HL-60 (cell line): ENCODE results near the gene SOX21.

Source experiments
- DNase-seq, 2 experiments: peaks; one replicate each; pipeline ENCODE4 v3.0.0-alpha.2; 2010 to 2020; ENCODE audit warnings: low read depth in 1 of 2, low spot score in 1 of 2
- H3K27ac ChIP-seq: fragments of 250-450 bp; sonication (Bioruptor Pico); replicated peaks from 2 replicates; pipeline ENCODE4 v1.5.1; 2020; ENCODE audit warnings: mild to moderate bottlenecking, moderate library complexity
- H3K27me3 ChIP-seq: fragments of 250-450 bp; sonication (Bioruptor Pico); 2 replicates; pipeline ENCODE4 v1.5.1; 2021; ENCODE audit warnings: mild to moderate bottlenecking, moderate library complexity; ENCODE audit not compliant: insufficient read depth, poor library complexity, severe bottlenecking
- H3K4me3 ChIP-seq: replicated peaks from 2 replicates; pipeline ENCODE4 v1.5.1; 2011; ENCODE audit warnings: mild to moderate bottlenecking, control low read depth, low read length; ENCODE audit not compliant: insufficient read depth
- GABPA ChIP-seq: IDR thresholded peaks from 2 replicates; pipeline ENCODE4 v1.6.1; 2012; ENCODE audit warnings: low read depth
- POLR2AphosphoS5 ChIP-seq: IDR thresholded peaks from 2 replicates; pipeline ENCODE4 v1.6.1; 2012; ENCODE audit warnings: low read depth
- SPI1 ChIP-seq: IDR thresholded peaks from 2 replicates; pipeline ENCODE4 v1.6.1; 2012; ENCODE audit warnings: low read depth, mild to moderate bottlenecking, borderline replicate concordance
- TF ChIP-seq, protein P1 (sequence below): IDR thresholded peaks from one replicate; pipeline ENCODE4 v1.5.1; 2011; ENCODE audit warnings: low read length, control low read depth, inconsistent platforms; ENCODE audit not compliant: insufficient read depth
- TF ChIP-seq, protein P2 (sequence below): IDR thresholded peaks from 2 replicates; pipeline ENCODE4 v1.6.1; 2012; ENCODE audit warnings: low read depth; ENCODE audit not compliant: insufficient replicate concordance

SOX21 gene

DNA sequence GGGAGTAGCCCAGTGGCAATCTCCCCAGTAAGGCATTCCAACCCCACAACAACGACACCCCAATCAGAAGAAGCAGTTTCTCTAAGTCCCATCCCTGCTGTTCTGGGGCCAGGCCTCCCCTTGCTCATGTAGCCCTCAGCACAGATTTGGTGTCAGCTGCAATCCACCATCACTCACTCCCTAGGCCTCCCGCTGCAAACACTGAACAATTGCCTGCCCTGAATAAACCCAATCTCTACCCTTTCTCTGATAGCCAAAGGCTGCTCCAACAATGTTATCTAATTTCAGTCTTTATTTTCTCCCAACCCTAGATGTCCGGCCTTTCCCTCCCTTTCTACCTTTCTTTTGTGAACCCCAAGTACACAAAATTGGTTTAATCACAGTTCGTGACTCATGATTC lies 5.6 kb upstream of the SOX21 start:
- DNase-seq: no peak
- Histone ChIP-seq H3K4me3 (no peak overlapping the region), H3K27ac (no peak overlapping the region), H3K27me3 (peaks cover 40% of the 10 kb centered on the region)
- TF ChIP-seq GABPA (no peak), POLR2AphosphoS5 (no peak), SPI1 (no peak)
- TF ChIP-seq, protein P1, sequence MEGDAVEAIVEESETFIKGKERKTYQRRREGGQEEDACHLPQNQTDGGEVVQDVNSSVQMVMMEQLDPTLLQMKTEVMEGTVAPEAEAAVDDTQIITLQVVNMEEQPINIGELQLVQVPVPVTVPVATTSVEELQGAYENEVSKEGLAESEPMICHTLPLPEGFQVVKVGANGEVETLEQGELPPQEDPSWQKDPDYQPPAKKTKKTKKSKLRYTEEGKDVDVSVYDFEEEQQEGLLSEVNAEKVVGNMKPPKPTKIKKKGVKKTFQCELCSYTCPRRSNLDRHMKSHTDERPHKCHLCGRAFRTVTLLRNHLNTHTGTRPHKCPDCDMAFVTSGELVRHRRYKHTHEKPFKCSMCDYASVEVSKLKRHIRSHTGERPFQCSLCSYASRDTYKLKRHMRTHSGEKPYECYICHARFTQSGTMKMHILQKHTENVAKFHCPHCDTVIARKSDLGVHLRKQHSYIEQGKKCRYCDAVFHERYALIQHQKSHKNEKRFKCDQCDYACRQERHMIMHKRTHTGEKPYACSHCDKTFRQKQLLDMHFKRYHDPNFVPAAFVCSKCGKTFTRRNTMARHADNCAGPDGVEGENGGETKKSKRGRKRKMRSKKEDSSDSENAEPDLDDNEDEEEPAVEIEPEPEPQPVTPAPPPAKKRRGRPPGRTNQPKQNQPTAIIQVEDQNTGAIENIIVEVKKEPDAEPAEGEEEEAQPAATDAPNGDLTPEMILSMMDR: no peak
- TF ChIP-seq, protein P2, sequence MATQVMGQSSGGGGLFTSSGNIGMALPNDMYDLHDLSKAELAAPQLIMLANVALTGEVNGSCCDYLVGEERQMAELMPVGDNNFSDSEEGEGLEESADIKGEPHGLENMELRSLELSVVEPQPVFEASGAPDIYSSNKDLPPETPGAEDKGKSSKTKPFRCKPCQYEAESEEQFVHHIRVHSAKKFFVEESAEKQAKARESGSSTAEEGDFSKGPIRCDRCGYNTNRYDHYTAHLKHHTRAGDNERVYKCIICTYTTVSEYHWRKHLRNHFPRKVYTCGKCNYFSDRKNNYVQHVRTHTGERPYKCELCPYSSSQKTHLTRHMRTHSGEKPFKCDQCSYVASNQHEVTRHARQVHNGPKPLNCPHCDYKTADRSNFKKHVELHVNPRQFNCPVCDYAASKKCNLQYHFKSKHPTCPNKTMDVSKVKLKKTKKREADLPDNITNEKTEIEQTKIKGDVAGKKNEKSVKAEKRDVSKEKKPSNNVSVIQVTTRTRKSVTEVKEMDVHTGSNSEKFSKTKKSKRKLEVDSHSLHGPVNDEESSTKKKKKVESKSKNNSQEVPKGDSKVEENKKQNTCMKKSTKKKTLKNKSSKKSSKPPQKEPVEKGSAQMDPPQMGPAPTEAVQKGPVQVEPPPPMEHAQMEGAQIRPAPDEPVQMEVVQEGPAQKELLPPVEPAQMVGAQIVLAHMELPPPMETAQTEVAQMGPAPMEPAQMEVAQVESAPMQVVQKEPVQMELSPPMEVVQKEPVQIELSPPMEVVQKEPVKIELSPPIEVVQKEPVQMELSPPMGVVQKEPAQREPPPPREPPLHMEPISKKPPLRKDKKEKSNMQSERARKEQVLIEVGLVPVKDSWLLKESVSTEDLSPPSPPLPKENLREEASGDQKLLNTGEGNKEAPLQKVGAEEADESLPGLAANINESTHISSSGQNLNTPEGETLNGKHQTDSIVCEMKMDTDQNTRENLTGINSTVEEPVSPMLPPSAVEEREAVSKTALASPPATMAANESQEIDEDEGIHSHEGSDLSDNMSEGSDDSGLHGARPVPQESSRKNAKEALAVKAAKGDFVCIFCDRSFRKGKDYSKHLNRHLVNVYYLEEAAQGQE: no peak

DNA sequence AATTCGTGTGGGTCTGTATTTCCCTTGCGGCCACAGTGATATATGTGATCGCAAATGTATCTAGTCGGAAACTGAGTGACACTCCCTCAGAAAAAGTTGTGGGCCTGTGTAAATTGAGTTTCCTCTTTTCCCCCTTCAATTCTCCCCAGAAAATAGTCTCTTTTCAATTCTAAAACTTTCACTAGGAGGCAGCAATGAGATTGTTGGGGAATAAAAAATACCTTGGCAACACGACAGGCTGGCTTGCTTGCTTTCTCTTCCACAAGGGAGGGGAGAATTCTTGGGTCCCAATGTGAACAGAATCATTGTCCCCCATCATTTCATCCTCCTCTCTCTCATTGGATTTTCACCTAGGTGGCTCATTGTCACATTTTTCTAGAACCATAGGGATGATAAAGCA lies 3.7 kb upstream of the SOX21 start:
- no peak for TF ChIP-seq SPI1
- TF ChIP-seq, protein P2: no peak
- Histone ChIP-seq H3K27me3 (peaks cover 49% of the 10 kb centered on the region), H3K4me3 (no peak overlapping the region), H3K27ac (no peak overlapping the region)
- no peak for DNase-seq

DNA sequence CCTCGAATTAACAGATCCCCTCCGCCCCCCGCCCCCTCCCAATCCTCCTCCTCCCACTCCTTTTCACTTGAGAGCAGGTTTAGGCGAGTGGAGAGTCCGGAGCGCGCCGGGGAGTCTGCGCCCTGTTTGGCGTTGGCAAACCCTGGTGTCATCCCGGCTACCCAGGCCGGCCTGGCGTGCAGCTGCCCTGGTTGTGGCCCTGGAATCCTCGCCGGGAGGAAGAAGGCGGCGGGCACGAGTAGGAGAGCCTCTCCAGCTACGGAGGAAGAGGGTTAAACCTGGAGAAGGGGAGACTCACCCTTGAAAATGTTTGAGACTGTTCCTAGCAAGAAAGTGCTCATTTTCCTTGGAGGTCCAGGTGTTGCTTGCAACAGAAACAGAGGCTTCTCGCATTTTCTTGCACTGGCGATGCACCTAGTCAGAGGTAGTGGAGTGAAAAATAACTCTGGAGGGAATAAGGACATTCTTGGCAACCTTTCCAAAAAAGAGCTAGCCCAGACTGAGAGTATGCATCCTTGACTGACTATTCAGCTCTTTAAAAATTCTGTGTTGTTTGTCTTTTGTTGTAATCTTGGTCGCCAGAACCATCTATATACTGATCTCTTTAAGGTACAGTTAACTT lies 1.3 kb upstream of the SOX21 start:
- TF ChIP-seq, protein P1: no peak
- TF ChIP-seq SPI1 (no peak), GABPA (no peak), POLR2AphosphoS5 (no peak)
- TF ChIP-seq, protein P2: no peak
- no peak for DNase-seq
- Histone ChIP-seq H3K27me3 (peaks cover 71% of the 10 kb centered on the region), H3K4me3 (no peak overlapping the region), H3K27ac (no peak overlapping the region)
